ENCODE data around the gene SRSF11.

DNA sequence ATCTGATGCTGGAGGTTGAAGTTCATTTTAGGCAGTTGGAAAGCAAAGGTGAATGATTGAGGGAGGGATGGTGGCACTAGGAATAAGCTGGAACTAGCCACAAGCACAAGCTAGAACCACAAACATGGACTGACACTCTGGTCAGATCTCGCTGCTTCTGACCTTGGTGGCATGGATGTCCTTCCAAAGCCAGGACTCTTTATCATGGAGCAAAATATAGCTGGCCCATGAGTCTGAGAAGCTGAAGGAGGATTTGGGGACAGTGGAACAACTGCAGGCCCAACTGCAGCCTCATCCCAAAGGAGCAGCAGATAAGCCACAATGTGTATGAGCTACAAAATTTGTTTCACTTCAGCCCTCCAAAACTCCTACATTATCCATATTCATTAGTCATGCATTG, 35.5 kb downstream of the SRSF11 start:
- TF ChIP-seq, protein P1, sequence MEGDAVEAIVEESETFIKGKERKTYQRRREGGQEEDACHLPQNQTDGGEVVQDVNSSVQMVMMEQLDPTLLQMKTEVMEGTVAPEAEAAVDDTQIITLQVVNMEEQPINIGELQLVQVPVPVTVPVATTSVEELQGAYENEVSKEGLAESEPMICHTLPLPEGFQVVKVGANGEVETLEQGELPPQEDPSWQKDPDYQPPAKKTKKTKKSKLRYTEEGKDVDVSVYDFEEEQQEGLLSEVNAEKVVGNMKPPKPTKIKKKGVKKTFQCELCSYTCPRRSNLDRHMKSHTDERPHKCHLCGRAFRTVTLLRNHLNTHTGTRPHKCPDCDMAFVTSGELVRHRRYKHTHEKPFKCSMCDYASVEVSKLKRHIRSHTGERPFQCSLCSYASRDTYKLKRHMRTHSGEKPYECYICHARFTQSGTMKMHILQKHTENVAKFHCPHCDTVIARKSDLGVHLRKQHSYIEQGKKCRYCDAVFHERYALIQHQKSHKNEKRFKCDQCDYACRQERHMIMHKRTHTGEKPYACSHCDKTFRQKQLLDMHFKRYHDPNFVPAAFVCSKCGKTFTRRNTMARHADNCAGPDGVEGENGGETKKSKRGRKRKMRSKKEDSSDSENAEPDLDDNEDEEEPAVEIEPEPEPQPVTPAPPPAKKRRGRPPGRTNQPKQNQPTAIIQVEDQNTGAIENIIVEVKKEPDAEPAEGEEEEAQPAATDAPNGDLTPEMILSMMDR (conservative IDR thresholded peaks at IDR 0.05; ENCODE audit: low read depth, low read length) = no peak
- TF ChIP-seq MAZ (IDR thresholded peaks at IDR 0.05; ENCODE audit: borderline replicate concordance, low read depth, low read length) (no peak), CEBPB (IDR thresholded peaks at IDR 0.05; ENCODE audit: low read depth, low read length) (no peak), CHD1 (IDR thresholded peaks at IDR 0.05; ENCODE audit: low read depth, low read length) (no peak)
- TF ChIP-seq, protein P2, sequence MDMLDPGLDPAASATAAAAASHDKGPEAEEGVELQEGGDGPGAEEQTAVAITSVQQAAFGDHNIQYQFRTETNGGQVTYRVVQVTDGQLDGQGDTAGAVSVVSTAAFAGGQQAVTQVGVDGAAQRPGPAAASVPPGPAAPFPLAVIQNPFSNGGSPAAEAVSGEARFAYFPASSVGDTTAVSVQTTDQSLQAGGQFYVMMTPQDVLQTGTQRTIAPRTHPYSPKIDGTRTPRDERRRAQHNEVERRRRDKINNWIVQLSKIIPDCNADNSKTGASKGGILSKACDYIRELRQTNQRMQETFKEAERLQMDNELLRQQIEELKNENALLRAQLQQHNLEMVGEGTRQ (IDR thresholded peaks at IDR 0.05; ENCODE audit: low read depth, low read length) = no peak
